ENCODE measurements around the gene ERMP1.

ERMP1 gene

DNA sequence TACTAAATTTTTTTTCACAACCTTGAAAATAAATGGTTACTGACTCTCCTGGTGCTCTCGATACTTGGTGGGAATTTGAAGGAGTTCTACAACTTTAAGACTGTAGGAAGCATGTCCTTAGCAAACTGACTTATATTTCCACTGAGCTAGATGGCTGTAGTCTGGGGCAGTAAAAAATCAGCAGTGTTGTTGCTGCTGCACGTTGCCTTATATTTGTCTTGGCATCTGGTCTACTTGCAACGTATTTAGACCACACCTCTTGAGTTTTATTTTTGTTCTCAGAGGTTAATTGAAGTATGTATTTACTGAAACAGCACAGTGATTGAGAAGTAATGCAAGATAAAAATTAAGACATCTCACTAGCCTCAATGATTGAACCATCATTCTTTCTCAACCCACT is 76.3 kb downstream of the ERMP1 start:
- TF ChIP-seq, protein P1, sequence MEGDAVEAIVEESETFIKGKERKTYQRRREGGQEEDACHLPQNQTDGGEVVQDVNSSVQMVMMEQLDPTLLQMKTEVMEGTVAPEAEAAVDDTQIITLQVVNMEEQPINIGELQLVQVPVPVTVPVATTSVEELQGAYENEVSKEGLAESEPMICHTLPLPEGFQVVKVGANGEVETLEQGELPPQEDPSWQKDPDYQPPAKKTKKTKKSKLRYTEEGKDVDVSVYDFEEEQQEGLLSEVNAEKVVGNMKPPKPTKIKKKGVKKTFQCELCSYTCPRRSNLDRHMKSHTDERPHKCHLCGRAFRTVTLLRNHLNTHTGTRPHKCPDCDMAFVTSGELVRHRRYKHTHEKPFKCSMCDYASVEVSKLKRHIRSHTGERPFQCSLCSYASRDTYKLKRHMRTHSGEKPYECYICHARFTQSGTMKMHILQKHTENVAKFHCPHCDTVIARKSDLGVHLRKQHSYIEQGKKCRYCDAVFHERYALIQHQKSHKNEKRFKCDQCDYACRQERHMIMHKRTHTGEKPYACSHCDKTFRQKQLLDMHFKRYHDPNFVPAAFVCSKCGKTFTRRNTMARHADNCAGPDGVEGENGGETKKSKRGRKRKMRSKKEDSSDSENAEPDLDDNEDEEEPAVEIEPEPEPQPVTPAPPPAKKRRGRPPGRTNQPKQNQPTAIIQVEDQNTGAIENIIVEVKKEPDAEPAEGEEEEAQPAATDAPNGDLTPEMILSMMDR (conservative IDR thresholded peaks at IDR 0.05; ENCODE audit: low read length): no peak
- no peak for TF ChIP-seq EZH2phosphoT487 (IDR thresholded peaks at IDR 0.05; ENCODE audit: borderline replicate concordance)

DNA sequence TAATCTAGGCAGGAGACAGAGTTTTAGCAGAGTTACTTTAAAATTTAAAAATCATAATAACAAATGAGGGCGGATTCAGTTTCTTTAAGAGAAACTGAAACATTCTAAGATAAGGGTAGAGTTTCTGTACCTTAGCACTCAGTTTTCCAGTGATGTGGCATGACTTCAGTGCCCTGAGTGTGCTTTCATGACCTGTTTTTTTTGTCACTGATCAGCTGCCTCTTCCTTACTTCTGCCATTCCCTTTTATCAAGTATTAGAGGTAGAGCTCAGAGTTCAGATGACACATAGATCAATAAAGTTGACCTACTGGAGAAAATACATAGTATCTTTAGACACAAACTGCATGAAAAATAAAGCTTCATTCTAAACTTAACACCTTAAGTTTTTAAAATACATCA is 82.3 kb downstream of the ERMP1 start:
- Histone ChIP-seq H3K4me1 (ENCODE audit: insufficient read depth, low read length, poor library complexity, severe bottlenecking) (peaks cover 10% of the 10 kb centered on the region), H3K79me2 (ENCODE audit: insufficient read depth, low read length) (no peaks in the 10 kb centered on the region), H3K9me3 (ENCODE audit: insufficient read depth, low read depth, low read length) (0 out of 2 replicates have a peak, but pooled peaks cover 5% of the 10 kb centered on the region), H3F3A (ENCODE audit: low read depth) (peaks cover 5% of the 10 kb centered on the region; the same call in 1 of the 2 replicates), H3K9ac (ENCODE audit: low read depth, low read length, poor library complexity, severe bottlenecking) (no peak overlapping the region), H3K27me3 (ENCODE audit: insufficient read depth, low read length, poor library complexity, severe bottlenecking) (no peaks in the 10 kb centered on the region), H4K20me1 (ENCODE audit: insufficient read depth, low read length, poor library complexity, severe bottlenecking) (no peaks in the 10 kb centered on the region), H3K4me2 (ENCODE audit: low read depth, low read length, poor library complexity, severe bottlenecking) (no peak overlapping the region), H2AFZ (ENCODE audit: low read length) (no peak overlapping the region), H3K4me3 (ENCODE audit: low read length, poor library complexity, severe bottlenecking) (no peak overlapping the region), H3K36me3 (ENCODE audit: insufficient read depth, low read length) (peaks cover 22% of the 10 kb centered on the region), H3K9me2 (replicated peaks; ENCODE audit: low read depth, low read length) (no peaks in the 10 kb centered on the region)
- no peak for TF ChIP-seq EZH2phosphoT487 (IDR thresholded peaks at IDR 0.05; ENCODE audit: borderline replicate concordance)
- TF ChIP-seq, protein P1 (conservative IDR thresholded peaks at IDR 0.05; ENCODE audit: low read length): no peak

More for the DNA sequence above, 76.3 kb downstream of the ERMP1 start:
- H3K9me2 ChIP-seq (replicated peaks; ENCODE audit: low read depth, low read length): no peaks in the 10 kb centered on the region
- peaks cover 21% of the 10 kb centered on the region; the same call in 1 of the 2 replicates for H3K36me3 ChIP-seq (ENCODE audit: insufficient read depth, low read length)
- H3K9me3 ChIP-seq (ENCODE audit: insufficient read depth, low read depth, low read length): no peaks in the 10 kb centered on the region
- H3K79me2 ChIP-seq (ENCODE audit: insufficient read depth, low read length): no peaks in the 10 kb centered on the region
- no peak overlapping the region for H3K4me3 ChIP-seq (ENCODE audit: low read length, poor library complexity, severe bottlenecking)
- no peak overlapping the region for H2AFZ ChIP-seq (ENCODE audit: low read length)
- no peaks in the 10 kb centered on the region for H3K4me1 ChIP-seq (ENCODE audit: insufficient read depth, low read length, poor library complexity, severe bottlenecking)
- no peaks in the 10 kb centered on the region for H3K27me3 ChIP-seq (ENCODE audit: insufficient read depth, low read length, poor library complexity, severe bottlenecking)
- H3K9ac ChIP-seq (ENCODE audit: low read depth, low read length, poor library complexity, severe bottlenecking): no peak overlapping the region
- no peaks in the 10 kb centered on the region for H4K20me1 ChIP-seq (ENCODE audit: insufficient read depth, low read length, poor library complexity, severe bottlenecking)
- no peak overlapping the region for H3K4me2 ChIP-seq (ENCODE audit: low read depth, low read length, poor library complexity, severe bottlenecking)
- H3F3A ChIP-seq (ENCODE audit: low read depth): no peaks in the 10 kb centered on the region

DNA sequence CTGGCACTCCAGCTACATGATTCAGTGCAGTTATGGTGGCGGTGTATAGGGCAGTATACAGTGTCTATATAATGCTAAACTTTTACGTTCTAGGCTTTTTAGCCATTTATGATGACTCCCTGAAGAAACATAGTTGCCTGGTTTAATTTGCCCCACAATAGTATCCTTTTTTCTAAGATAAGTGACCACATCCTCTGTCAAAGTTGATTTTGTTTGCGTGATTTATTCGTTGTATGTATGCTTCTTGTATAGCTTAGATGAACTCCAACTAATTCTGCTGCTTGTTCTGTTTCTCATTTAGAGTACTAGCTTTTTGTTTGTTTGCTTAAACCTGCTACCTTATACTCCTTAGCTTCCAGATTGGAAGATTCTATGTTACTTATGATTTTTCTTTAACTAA is 83.6 kb downstream of the ERMP1 start:
- Histone ChIP-seq H3K4me2 (ENCODE audit: low read depth, low read length, poor library complexity, severe bottlenecking) (no peak overlapping the region), H3K4me3 (ENCODE audit: low read length, poor library complexity, severe bottlenecking) (no peak overlapping the region), H3K79me2 (ENCODE audit: insufficient read depth, low read length) (no peaks in the 10 kb centered on the region), H3F3A (ENCODE audit: low read depth) (peaks cover 5% of the 10 kb centered on the region; the same call in 1 of the 2 replicates), H2AFZ (ENCODE audit: low read length) (no peak overlapping the region), H3K27me3 (ENCODE audit: insufficient read depth, low read length, poor library complexity, severe bottlenecking) (no peaks in the 10 kb centered on the region), H3K9me2 (replicated peaks; ENCODE audit: low read depth, low read length) (no peaks in the 10 kb centered on the region), H3K36me3 (ENCODE audit: insufficient read depth, low read length) (peaks cover 22% of the 10 kb centered on the region), H3K9me3 (ENCODE audit: insufficient read depth, low read depth, low read length) (0 out of 2 replicates have a peak, but pooled peaks cover 5% of the 10 kb centered on the region), H3K4me1 (ENCODE audit: insufficient read depth, low read length, poor library complexity, severe bottlenecking) (peaks cover 10% of the 10 kb centered on the region), H3K9ac (ENCODE audit: low read depth, low read length, poor library complexity, severe bottlenecking) (no peak overlapping the region), H4K20me1 (ENCODE audit: insufficient read depth, low read length, poor library complexity, severe bottlenecking) (no peaks in the 10 kb centered on the region)
- no peak for TF ChIP-seq EZH2phosphoT487 (IDR thresholded peaks at IDR 0.05; ENCODE audit: borderline replicate concordance)
- TF ChIP-seq, protein P1 (conservative IDR thresholded peaks at IDR 0.05; ENCODE audit: low read length): no peak

Measured in Loucy (cell line).